PC-9 (cell line): Measurements from ENCODE around the gene ANKS6.

Source experiments
- CTCF ChIP-seq: fragments of 200-600 bp; sonication (generic); conservative IDR thresholded peaks from 2 replicates; pipeline ENCODE4 v1.6.1; 2017; ENCODE audit warnings: mixed run types, antibody characterized with exemption, mild to moderate bottlenecking, moderate library complexity
- EZH2 ChIP-seq: fragments of 200-600 bp; sonication (generic); IDR thresholded peaks from 2 replicates; pipeline ENCODE4 v1.8.0; 2017; ENCODE audit warnings: antibody characterized with exemption, low read depth

DNA sequence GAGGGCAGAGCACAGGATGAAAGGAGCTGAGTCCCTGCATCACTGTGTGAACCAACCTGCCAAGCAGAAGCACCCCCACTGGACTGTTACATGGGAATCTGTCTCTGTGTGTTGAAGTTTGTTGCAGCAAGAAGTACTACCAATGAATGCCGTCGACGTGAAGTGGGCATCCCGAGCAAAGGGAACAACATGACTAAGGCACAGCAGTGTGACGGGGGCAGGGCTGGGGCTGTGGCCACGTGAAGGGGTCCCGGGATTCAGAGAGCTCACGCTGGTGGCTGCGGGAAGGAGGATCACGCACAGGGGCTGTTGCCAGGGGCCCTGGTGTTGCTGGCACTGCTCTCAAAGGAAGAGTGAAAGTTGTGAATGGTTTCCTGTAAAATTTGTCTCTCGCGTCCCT lies 60.1 kb downstream of the ANKS6 start:
- TF ChIP-seq EZH2 (no peak), CTCF (no peak)
